ENCODE data around the gene YIPF2.

YIPF2 gene

GRCh38 chr19:10874024-10874423 is 54.4 kb downstream of the YIPF2 start:
- TF ChIP-seq, protein P1, sequence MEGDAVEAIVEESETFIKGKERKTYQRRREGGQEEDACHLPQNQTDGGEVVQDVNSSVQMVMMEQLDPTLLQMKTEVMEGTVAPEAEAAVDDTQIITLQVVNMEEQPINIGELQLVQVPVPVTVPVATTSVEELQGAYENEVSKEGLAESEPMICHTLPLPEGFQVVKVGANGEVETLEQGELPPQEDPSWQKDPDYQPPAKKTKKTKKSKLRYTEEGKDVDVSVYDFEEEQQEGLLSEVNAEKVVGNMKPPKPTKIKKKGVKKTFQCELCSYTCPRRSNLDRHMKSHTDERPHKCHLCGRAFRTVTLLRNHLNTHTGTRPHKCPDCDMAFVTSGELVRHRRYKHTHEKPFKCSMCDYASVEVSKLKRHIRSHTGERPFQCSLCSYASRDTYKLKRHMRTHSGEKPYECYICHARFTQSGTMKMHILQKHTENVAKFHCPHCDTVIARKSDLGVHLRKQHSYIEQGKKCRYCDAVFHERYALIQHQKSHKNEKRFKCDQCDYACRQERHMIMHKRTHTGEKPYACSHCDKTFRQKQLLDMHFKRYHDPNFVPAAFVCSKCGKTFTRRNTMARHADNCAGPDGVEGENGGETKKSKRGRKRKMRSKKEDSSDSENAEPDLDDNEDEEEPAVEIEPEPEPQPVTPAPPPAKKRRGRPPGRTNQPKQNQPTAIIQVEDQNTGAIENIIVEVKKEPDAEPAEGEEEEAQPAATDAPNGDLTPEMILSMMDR (IDR thresholded peaks at IDR 0.05; ENCODE audit: control insufficient read depth, extremely low read depth, insufficient read depth): no peak
- H3K4me3 ChIP-seq (ENCODE audit: low read depth, low read length): no peak overlapping the region

GRCh38 chr19:10872546-10873107 is 55.8 kb downstream of the YIPF2 start:
- no peak for DNase-seq (ENCODE audit: low read depth)
- H3K4me3 ChIP-seq (ENCODE audit: low read depth, low read length): peak overlapping the region; percentile 78
- TF ChIP-seq, protein P1 (IDR thresholded peaks at IDR 0.05; ENCODE audit: control insufficient read depth, extremely low read depth, insufficient read depth): no peak

More at GRCh38 chr19:10874024-10874423, 54.4 kb downstream of the YIPF2 start:
- no peak for DNase-seq (ENCODE audit: low read depth)

Data from LNCaP clone FGC (cell line).